ENCODE results near the gene CCDC142.
A peak's percentile ranks its signal among the peaks of the same experiment; 100 is the strongest.
"Not testable (repeated sequence)": the region's sequence is repeated elsewhere in the genome, so short reads cannot be mapped to it uniquely, and the experiment has no call there.

Gene CCDC142

DNA sequence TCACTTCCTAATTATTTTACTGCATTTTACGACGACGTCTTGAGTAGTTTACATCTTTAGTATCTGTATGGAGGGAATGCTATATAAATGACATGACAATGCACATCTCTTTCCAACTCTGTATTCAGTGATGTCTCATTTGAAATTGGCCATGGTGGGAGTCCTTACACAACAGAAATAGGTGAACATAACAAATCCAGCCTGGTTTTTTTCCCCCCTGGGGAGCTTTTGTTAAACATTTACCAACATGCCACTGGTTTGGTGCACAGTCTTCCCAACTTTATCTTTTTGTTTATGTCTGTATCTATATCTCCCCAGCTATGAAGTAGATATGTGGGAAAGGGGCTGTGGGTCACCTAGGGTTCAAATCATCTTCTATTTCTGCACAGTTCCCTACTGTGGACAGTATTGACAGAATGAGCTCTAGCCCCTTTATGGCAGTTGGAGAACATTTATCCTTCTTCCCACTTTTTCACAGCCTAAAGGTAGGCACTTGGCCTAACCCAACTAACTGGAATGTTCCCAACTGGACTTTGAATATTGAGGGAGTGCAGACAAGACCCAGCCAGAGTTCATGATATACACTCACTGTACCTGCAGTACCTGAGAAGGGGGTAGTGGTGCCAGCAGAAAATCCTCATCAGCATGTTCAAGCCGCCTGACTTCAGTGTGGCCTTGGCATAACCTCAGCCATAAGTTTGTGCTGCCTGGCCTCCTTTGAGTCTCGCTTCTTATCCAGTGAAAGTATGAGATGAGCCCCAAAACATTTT lies 35.4 kb downstream of the CCDC142 start:
- in situ Hi-C loops (cut with HindIII; ENCODE audit: low sequenced_read_pairs): no loop called here
- TF ChIP-seq CTCF (IDR thresholded peaks at IDR 0.05; ENCODE audit: low read depth, low read length, missing control alignments): no peak
- H3K4me3 ChIP-seq (ENCODE audit: low read depth, low read length): no peak overlapping the region
- DNase-seq (ENCODE audit: low read depth): no peak

DNA sequence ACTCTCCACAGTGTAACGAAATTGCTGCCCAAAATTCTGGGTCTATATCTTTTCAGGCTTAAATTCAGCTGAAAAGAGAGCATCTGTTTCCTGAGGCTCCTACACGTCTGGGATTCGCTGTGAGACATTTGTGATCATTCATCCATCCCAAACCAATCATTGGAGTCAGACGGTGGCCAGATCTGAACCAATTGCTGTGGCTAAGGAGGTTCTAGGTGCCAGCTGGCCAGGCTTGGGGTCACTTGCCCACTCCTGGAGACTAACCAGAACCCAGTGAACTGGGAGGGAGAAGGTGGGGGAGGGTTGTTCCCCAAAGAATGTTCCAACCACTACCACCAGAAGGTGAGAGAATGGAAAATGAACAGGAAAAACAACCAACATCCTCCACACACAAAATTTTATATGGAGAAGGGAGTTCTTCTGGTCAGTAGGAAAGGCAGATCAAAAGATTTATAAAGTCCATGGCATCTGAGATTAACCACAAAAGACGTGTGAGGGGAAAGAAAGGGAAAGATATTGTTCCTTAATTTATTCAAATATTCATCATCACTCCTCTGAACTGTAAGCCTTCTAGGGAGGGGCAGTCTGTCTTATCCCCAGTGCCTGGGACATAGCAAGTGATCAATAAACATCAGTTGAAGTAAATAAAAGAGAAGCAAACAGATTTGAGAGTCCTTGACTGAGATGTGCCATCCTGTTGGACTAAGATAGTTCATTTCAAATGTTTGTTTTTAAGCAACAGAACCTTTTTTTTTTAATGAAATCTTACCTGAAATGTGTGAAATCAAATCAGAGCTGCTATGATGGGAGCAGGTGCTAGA lies 38.1 kb downstream of the CCDC142 start:
- no peak for DNase-seq (ENCODE audit: low read depth)
- in situ Hi-C loops (cut with HindIII; ENCODE audit: low sequenced_read_pairs): no loop called here
- TF ChIP-seq CTCF (IDR thresholded peaks at IDR 0.05; ENCODE audit: low read depth, low read length, missing control alignments): no peak
- no peak overlapping the region for H3K4me3 ChIP-seq (ENCODE audit: low read depth, low read length)

GRCh38 chr2:74442483-74443297 lies 40.1 kb downstream of the CCDC142 start:
- in situ Hi-C loops (cut with HindIII; ENCODE audit: low sequenced_read_pairs); H3K4me3 ChIP-seq (ENCODE audit: low read depth, low read length); DNase-seq (ENCODE audit: low read depth): not testable (repeated sequence)

DNA sequence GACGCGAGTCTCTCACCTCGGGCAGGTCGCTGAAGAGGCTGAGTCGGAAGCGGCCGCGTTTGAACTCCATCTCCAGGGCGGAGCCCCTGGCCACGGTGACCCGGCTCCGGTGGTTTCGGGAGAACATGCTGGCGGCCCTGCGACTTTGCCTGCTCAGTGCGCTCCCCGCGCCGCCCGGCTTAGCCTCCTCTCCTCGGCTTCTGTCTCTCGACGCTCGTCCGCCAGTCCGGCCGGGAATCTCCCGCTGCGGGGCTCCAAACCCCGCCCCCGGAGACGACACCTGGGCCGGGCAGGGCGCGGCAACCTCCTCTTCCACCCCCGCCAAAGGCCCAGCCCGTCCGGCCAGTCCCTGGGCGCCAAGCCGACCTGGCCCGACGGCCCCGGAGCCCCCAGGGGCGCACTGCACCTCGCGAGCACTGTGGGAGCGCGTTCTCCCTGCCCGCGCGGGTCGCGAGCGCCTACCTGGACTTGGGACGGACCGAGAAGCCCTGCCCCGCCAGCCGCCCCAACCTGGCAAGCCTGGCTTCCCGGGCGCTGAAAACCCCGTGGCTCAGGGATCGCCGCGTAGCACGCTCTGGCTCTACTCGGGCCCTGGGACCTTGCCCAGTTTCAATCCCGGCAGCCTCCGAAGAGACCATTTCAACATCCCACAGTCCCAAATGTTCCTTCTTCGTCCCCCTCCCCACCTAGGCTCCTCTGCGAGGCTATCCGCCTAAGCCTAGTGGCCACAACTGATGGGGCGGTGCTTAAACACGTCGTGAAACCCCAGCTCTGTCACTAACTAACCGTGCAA lies 40.9 kb downstream of the CCDC142 start, which contains the start of gene RTKN:
RTKN (minus strand) TSS at position 248 of the 793 bp plus-strand sequence; CDS start at position 127, 121 bp downstream.
- H3K4me3 ChIP-seq (ENCODE audit: low read depth, low read length): peak within 1 kb of the TSS; percentile 54
- in situ Hi-C loops (cut with HindIII; ENCODE audit: low sequenced_read_pairs): no loop called here
- TF ChIP-seq CTCF (IDR thresholded peaks at IDR 0.05; ENCODE audit: low read depth, low read length, missing control alignments): no peak
- DNase-seq (ENCODE audit: low read depth): no peak

- TF ChIP-seq CTCF (IDR thresholded peaks at IDR 0.05; ENCODE audit: low read depth, low read length, missing control alignments): no peak
- in situ Hi-C loops (cut with HindIII; ENCODE audit: low sequenced_read_pairs): no loop called here
- DNase-seq (ENCODE audit: low read depth): no peak
- peak overlapping the region; percentile 2 for H3K4me3 ChIP-seq (ENCODE audit: low read depth, low read length)
Observed at GRCh38 chr2:74441170-74441689, 41.6 kb downstream of the CCDC142 start.

- peak overlapping the region; percentile 54 for H3K4me3 ChIP-seq (ENCODE audit: low read depth, low read length)
- DNase-seq (ENCODE audit: low read depth): no peak
- peak; percentile 9 for TF ChIP-seq CTCF (IDR thresholded peaks at IDR 0.05; ENCODE audit: low read depth, low read length, missing control alignments)
- in situ Hi-C loops (cut with HindIII; ENCODE audit: low sequenced_read_pairs): no loop called here
Observed at GRCh38 chr2:74440378-74441169, 42.2 kb downstream of the CCDC142 start.

All from astrocyte of the cerebellum (primary cell).